WI38 (cell line): ENCODE results near the gene TRMO.

ENCODE experiments used
- H3K4me3 ChIP-seq: 2 replicates; pipeline ENCODE4 v1.5.1; 2011; ENCODE audit warnings: low read depth, mild to moderate bottlenecking, control low read depth, low read length
- TF ChIP-seq, protein P1 (sequence below): IDR thresholded peaks from 2 replicates; pipeline ENCODE4 v1.5.1; 2012; ENCODE audit warnings: low read depth, mild to moderate bottlenecking, control low read depth, low read length

The TRMO gene

DNA sequence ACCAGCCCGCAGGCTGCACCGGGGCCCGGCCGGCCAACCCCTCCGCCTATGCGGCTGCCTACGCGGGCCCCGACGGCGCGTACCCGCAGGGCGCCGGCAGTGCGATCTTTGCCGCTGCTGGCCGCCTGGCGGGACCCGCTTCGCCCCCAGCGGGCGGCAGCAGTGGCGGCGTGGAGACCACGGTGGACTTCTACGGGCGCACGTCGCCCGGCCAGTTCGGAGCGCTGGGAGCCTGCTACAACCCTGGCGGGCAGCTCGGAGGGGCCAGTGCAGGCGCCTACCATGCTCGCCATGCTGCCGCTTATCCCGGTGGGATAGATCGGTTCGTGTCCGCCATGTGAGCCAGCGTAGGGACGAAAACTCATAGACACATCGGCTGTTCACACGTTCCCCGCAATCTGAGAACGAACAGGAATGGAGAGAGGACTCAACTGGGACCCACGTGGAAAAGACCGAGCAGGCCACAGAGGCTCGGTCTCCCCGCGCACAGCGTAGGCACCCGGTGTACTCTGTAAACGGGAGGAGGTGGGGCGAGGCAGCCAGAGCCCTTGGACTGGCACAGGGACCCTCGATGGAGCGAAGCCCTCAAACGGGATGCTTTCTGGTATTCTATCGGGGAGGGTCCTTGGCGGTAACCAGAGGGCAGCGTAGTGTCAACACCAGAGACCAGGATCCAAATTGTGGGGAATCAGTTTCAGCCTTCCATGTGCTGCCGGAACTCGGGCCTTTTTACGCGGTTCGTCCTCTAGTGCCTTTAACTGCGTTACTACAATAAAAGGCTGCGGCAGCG, 67.4 kb downstream of the TRMO start:
- H3K4me3 ChIP-seq: no peak overlapping the region
- TF ChIP-seq, protein P1, sequence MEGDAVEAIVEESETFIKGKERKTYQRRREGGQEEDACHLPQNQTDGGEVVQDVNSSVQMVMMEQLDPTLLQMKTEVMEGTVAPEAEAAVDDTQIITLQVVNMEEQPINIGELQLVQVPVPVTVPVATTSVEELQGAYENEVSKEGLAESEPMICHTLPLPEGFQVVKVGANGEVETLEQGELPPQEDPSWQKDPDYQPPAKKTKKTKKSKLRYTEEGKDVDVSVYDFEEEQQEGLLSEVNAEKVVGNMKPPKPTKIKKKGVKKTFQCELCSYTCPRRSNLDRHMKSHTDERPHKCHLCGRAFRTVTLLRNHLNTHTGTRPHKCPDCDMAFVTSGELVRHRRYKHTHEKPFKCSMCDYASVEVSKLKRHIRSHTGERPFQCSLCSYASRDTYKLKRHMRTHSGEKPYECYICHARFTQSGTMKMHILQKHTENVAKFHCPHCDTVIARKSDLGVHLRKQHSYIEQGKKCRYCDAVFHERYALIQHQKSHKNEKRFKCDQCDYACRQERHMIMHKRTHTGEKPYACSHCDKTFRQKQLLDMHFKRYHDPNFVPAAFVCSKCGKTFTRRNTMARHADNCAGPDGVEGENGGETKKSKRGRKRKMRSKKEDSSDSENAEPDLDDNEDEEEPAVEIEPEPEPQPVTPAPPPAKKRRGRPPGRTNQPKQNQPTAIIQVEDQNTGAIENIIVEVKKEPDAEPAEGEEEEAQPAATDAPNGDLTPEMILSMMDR: no peak
